ENCODE measurements around the gene TSPAN15.

The TSPAN15 gene

DNA sequence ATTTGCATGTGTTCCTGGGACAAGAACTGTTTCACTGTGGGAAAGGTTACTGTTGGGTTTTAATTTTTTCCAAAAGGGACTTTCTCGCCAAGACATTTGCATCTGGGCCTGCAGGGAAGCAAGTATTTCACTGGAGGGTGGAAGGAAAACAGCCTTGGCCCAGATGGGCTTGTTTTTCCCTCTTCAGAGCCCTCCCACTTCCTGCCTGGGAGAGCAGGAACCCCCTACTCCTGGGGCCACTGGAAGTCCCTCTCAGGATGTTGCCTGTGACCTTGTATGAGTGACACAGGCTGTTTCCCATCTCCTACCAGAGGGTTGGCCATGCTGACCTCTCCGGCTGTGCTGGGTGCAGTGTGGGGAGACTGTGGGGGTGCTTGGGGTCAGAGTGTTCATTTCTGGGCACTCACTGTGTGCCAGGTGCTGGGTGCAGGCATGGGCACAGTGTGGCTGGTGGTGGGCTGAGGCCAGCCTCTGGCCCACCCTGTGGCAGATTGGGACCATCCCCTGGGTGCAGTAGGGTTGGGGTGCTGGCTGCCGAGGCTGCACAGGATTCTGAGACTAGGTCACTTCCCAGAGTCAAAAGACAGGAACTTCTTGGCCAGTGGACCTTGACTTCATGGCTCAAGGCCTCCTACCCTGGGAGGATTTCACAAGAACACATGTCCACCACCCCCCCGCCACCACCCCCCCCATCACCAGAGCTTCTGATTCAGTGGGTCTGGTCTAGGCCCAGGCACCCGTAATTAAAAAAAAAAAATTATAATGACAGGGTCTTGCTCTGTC, 10.2 kb downstream of the TSPAN15 start:
- no peak for DNase-seq (ENCODE audit: low read depth)
- H3K4me3 ChIP-seq (ENCODE audit: low read depth, low read length): no peak overlapping the region
- TF ChIP-seq, protein P1, sequence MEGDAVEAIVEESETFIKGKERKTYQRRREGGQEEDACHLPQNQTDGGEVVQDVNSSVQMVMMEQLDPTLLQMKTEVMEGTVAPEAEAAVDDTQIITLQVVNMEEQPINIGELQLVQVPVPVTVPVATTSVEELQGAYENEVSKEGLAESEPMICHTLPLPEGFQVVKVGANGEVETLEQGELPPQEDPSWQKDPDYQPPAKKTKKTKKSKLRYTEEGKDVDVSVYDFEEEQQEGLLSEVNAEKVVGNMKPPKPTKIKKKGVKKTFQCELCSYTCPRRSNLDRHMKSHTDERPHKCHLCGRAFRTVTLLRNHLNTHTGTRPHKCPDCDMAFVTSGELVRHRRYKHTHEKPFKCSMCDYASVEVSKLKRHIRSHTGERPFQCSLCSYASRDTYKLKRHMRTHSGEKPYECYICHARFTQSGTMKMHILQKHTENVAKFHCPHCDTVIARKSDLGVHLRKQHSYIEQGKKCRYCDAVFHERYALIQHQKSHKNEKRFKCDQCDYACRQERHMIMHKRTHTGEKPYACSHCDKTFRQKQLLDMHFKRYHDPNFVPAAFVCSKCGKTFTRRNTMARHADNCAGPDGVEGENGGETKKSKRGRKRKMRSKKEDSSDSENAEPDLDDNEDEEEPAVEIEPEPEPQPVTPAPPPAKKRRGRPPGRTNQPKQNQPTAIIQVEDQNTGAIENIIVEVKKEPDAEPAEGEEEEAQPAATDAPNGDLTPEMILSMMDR (IDR thresholded peaks at IDR 0.05; ENCODE audit: low read depth, low read length, missing control alignments): no peak
- in situ Hi-C loops (cut with HindIII; ENCODE audit: low sequenced_read_pairs): no loop called here

DNA sequence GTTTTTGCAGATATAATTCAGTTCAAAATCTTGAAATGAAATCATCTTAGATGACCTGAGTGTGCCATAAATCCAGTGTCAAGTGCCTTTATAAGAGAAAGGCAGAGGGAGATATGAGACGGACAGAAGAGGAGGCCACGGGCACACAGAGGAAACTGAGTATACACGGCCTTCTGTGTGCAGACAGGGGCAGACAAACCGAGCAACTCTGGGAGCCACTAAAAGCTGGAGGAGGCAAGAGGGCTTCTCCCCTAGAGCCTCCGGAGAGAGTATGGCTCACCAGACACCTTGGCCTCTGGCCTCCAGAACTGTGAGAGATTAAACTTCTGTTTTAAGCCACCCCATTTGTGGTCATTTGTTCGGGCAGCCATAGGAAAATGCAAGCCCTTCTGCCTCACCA, 12.6 kb downstream of the TSPAN15 start:
- in situ Hi-C loops (cut with HindIII; ENCODE audit: low sequenced_read_pairs): no loop called here
- TF ChIP-seq, protein P1 (IDR thresholded peaks at IDR 0.05; ENCODE audit: low read depth, low read length, missing control alignments): no peak
- H3K4me3 ChIP-seq (ENCODE audit: low read depth, low read length): no peak overlapping the region
- DNase-seq (ENCODE audit: low read depth): no peak

DNA sequence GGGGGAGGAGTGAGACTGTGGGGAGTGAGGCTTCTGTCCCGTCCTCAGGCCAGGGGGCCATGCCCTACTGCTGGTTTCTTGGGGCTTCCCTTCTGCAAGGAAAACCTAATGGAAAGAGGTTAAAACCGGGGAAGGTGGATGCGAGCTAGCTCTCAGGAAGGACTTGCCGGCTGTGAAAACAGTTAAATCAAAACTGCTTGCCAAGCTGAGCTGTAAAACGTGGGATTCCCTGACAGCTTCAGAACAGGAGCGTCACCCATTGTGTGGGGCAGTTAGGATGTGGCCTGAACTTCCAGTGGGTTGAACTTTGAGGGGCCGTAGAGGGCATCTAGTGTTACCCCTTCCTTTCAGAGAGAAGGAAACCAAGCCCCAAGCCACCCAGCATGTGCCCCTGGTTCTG, 13.1 kb downstream of the TSPAN15 start:
- in situ Hi-C loops (cut with HindIII; ENCODE audit: low sequenced_read_pairs): no loop called here
- DNase-seq (ENCODE audit: low read depth): no peak
- no peak overlapping the region for H3K4me3 ChIP-seq (ENCODE audit: low read depth, low read length)
- TF ChIP-seq, protein P1 (IDR thresholded peaks at IDR 0.05; ENCODE audit: low read depth, low read length, missing control alignments): no peak

DNA sequence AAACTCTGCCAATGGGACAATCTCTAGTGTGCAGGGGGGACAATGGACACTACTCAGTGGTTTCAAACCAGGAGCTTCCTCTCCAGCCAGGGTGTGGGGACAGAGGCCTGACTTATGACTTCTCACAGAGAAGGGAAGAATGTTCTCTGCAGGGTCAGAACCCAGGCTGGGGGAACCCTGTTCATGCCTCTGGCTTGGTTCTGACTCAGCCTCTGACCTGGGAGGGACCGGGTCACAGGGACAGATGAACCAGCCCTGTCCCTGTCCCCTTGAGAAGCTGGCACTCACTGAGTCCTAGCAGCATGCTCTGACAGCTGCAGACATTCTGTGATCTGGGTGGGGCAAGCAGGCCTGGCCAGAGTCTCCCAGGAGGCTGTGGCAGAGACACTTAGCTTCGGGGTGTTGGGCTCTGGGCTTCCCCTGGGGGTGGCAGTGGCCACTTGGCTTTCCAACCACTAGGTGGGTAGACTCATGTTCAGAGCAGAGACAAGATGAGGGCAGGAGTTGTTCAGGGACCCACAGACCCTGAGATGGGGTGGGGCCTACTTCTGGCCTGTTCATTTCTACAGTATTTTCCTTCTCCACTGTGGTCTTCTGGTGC, 13.6 kb downstream of the TSPAN15 start:
- in situ Hi-C loops (cut with HindIII; ENCODE audit: low sequenced_read_pairs): no loop called here
- TF ChIP-seq, protein P1 (IDR thresholded peaks at IDR 0.05; ENCODE audit: low read depth, low read length, missing control alignments): no peak
- no peak overlapping the region for H3K4me3 ChIP-seq (ENCODE audit: low read depth, low read length)
- no peak for DNase-seq (ENCODE audit: low read depth)

DNA sequence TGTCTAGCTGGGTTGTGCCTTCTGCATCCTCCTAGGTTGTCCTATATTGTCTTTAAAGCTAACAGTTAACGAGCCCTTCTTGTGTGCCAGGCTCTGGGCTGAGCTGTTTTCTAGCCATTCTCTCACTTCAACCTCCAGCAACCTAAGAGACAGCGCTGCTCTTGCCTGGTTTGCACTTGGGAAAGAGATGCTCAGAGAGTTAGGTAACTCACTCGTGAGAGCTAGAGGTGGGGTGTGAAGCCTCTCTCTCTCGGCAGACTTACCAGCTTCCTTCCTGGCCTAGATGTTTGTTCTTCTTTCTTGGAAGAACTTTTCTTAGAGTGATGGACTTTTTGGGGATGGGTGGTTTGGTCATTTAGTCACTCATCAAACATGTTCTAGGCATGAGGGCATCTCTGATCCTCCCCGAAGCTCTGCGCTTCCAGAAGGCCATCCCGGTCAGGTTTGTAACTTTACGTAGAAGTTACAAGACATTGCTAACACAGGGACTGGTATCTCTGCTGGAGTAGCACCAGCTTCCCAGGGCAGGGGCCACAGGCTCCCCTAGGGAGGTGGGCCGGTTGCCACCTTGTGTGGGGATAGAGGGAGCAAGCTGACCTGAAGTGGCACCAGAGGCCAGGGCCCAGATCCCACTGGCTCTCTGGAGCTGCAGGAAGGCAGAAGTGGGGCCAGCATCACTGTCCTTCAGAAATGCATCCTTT, 14.3 kb downstream of the TSPAN15 start:
- TF ChIP-seq, protein P1 (IDR thresholded peaks at IDR 0.05; ENCODE audit: low read depth, low read length, missing control alignments): no peak
- H3K4me3 ChIP-seq (ENCODE audit: low read depth, low read length): no peak overlapping the region
- no peak for DNase-seq (ENCODE audit: low read depth)
- in situ Hi-C loops (cut with HindIII; ENCODE audit: low sequenced_read_pairs): no loop called here

DNA sequence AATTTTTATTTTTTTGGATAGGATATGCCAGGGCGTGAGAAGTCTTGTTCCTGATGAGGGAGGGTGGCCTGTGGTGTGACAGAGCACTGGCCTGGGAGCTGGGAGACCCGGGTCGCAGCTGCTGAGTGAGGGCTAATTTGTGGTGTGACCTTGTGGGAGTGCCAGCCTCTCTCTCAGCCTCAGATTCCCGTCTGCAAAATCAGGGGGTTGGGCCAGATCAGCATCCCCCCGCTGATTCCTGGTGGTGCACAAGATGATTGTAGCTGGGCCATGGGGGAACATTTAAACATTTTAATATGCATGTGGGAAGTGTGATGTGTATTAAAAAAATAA, 14.9 kb downstream of the TSPAN15 start:
- TF ChIP-seq, protein P1 (IDR thresholded peaks at IDR 0.05; ENCODE audit: low read depth, low read length, missing control alignments): no peak
- DNase-seq (ENCODE audit: low read depth): no peak
- in situ Hi-C loops (cut with HindIII; ENCODE audit: low sequenced_read_pairs): no loop called here
- H3K4me3 ChIP-seq (ENCODE audit: low read depth, low read length): no peak overlapping the region

Measured in astrocyte of the cerebellum (primary cell).